ENCODE results near the gene LRIG2.

GRCh38 chr1:113147826-113148225 lies 74.8 kb downstream of the LRIG2 start:
- TF ChIP-seq TAF1 (IDR thresholded peaks at IDR 0.05; ENCODE audit: control insufficient read depth, extremely low read depth, insufficient read depth, low read length, severe bottlenecking) (no peak), NKRF (IDR thresholded peaks at IDR 0.05; ENCODE audit: borderline replicate concordance) (no peak), POLR2A (conservative IDR thresholded peaks at IDR 0.05) (no peak)
